ENCODE data around the gene DIRAS1.

The DIRAS1 gene

GRCh38 chr19:2736550-2737190 is 15.5 kb upstream of the DIRAS1 start:
- Histone ChIP-seq H3K9me3 (no peaks in the 10 kb centered on the region), H3K36me3 (peaks cover 47% of the 10 kb centered on the region), H3K4me1 (no peaks in the 10 kb centered on the region), H3K27me3 (no peaks in the 10 kb centered on the region), H3K4me3 (ENCODE audit: low read depth, low read length) (no peak overlapping the region)
- TF ChIP-seq, protein P1, sequence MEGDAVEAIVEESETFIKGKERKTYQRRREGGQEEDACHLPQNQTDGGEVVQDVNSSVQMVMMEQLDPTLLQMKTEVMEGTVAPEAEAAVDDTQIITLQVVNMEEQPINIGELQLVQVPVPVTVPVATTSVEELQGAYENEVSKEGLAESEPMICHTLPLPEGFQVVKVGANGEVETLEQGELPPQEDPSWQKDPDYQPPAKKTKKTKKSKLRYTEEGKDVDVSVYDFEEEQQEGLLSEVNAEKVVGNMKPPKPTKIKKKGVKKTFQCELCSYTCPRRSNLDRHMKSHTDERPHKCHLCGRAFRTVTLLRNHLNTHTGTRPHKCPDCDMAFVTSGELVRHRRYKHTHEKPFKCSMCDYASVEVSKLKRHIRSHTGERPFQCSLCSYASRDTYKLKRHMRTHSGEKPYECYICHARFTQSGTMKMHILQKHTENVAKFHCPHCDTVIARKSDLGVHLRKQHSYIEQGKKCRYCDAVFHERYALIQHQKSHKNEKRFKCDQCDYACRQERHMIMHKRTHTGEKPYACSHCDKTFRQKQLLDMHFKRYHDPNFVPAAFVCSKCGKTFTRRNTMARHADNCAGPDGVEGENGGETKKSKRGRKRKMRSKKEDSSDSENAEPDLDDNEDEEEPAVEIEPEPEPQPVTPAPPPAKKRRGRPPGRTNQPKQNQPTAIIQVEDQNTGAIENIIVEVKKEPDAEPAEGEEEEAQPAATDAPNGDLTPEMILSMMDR (IDR thresholded peaks at IDR 0.05; ENCODE audit: low read depth, low read length), result no peak
- DNase-seq, result no peak

DNA sequence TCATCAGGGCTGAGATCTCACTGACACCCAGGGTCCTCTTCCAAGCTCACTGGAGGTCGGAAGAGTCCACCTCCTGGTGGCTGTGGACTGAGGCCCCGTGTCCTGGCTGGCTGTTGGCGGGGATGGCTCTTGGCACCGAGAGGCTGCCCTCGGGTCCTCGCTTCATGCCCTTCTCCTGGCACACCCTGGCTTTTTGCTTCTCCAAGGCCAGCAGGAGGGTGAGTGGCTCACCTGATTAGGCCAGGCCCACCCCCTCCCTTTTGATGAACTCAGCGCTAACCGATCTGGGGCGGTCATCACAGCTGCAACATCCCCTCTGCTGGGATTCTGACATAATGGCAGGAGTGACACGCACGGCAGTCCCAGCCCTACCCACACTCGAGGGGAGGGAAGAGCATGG is 14.2 kb upstream of the DIRAS1 start:
- Histone ChIP-seq H3K4me3 (ENCODE audit: low read depth, low read length) (no peak overlapping the region), H3K36me3 (peaks cover 50% of the 10 kb centered on the region), H3K27me3 (no peaks in the 10 kb centered on the region), H3K4me1 (no peaks in the 10 kb centered on the region), H3K9me3 (no peaks in the 10 kb centered on the region)
- no peak for DNase-seq
- TF ChIP-seq, protein P1 (IDR thresholded peaks at IDR 0.05; ENCODE audit: low read depth, low read length), result no peak

DNA sequence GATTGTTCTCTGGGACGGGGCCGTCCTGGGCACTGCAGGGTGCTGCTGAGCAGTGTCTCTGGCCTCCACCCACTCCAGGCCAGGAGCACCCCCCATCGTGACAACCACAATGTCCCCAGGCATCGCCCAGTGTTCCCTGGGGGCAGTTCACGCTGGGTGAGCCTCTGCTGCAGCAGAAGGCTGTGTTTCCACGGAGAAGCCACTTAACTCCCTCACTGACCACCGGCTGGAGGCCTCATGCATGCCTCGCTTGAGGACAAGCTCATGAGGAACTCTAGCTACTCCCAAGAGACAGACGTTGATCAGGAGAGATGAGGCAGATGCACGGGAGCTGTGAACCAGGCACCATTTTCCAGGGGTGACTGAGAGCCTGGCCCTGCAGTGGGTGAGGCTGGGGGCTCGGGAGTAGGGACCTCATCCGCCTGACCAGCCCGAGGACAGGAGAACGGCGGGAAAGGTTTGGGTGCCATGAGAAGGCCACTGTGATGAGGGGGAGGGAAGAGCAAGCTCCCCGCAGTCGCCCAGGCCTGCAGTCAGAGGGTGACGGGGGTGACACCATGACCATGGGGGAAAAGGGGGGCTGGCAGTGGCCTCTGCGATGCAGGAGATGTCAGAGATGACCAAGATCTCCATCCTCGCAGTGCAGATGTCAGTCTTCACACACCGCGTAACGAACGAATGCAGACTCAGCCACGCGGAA is 13.6 kb upstream of the DIRAS1 start:
- Histone ChIP-seq H3K27me3 (no peaks in the 10 kb centered on the region), H3K36me3 (peaks cover 50% of the 10 kb centered on the region), H3K4me3 (ENCODE audit: low read depth, low read length) (no peak overlapping the region), H3K4me1 (no peaks in the 10 kb centered on the region), H3K9me3 (no peaks in the 10 kb centered on the region)
- DNase-seq, result peak; percentile 17
- TF ChIP-seq, protein P1 (IDR thresholded peaks at IDR 0.05; ENCODE audit: low read depth, low read length), result no peak

GRCh38 chr19:2733930-2734588 is 12.9 kb upstream of the DIRAS1 start:
- peak; percentile 28 for DNase-seq
- Histone ChIP-seq H3K36me3 (peaks cover 50% of the 10 kb centered on the region), H3K27me3 (no peaks in the 10 kb centered on the region)

DNA sequence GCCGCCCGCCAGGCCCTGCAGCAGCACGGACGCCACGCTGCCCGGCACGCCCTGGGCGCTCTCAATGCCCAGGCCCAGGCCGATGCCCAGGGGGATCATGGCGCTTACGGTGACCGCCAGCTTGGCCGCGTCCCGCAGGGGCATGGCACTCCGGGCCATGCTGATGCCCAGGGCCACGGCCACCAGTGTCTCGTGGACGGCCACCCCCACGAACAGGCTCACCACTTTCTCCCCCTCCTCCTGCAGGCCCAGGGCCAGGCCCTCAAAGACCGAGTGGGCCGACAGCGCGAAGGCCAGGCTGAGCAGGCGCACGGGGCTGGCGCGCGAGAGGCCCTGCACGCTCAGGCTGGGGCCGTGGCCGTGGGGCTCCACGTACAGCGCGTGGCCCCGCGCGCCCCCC is 11.7 kb upstream of the DIRAS1 start:
- no peak overlapping the region for H3K4me3 ChIP-seq (ENCODE audit: low read depth, low read length)
- TF ChIP-seq, protein P1 (IDR thresholded peaks at IDR 0.05; ENCODE audit: low read depth, low read length), result no peak
- H3K36me3 ChIP-seq, result peaks cover 50% of the 10 kb centered on the region

More at GRCh38 chr19:2733930-2734588, 12.9 kb upstream of the DIRAS1 start:
- TF ChIP-seq, protein P1 (IDR thresholded peaks at IDR 0.05; ENCODE audit: low read depth, low read length), result no peak
- H3K9me3 ChIP-seq, result no peaks in the 10 kb centered on the region
- H3K4me3 ChIP-seq (ENCODE audit: low read depth, low read length), result no peak overlapping the region
- H3K4me1 ChIP-seq, result no peaks in the 10 kb centered on the region; the same call in 1 of the 2 replicates

More for the DNA sequence above, 11.7 kb upstream of the DIRAS1 start:
- H3K4me1 ChIP-seq, result no peaks in the 10 kb centered on the region; the same call in 1 of the 2 replicates
- no peaks in the 10 kb centered on the region for H3K27me3 ChIP-seq
- no peak for DNase-seq
- H3K9me3 ChIP-seq, result no peaks in the 10 kb centered on the region

All from BE2C (cell line).